ENCODE results near the gene NAA38.

DNA sequence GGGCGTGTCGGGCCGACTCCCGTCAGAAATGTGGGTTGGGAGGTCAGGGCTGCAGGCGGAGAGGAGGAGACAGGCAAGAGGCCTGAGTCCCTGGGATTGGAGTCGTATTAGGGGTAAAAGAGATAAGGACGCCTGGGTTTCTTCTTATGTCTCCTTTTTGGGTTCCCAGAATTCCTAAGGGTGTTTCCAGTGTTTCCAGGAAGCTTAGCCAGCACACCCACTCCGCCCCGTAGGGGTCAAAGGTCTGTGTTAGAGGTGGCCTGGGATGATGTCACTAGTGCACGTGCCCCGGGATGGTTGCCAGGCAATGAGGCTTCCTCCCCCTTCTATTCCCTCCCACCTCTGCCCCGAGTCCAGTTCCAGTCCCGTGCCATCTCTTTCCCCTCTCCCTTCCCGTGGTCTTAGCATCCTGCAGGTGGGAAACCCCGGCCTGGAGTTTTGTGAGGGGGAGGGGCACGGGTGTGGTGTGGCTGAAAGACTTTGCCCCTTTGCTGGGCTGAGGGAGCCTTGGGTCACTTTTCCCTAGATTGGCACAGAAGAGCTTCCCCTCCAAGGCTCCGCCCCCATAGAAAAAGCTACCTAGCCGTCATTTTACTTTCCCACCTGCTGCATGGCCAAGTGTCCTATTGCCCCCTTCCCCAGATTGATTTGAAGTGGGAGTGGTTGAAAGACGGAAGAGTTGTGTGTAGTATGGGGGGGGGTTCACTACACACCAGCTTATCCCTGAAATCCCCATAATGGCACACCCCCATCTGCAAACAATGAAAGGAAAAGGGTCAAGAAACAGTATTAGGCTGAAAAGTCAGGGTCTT is 20.6 kb downstream of the NAA38 start:
- no peak for TF ChIP-seq CTCF (IDR thresholded peaks at IDR 0.05; ENCODE audit: borderline replicate concordance, extremely low read depth, low read length, poor library complexity, severe bottlenecking)
- no peak for TF ChIP-seq EZH2 (IDR thresholded peaks at IDR 0.05; ENCODE audit: borderline replicate concordance, low read depth, low read length, severe bottlenecking)
